K562 (cell line): ENCODE measurements around the gene LRIT1. TPM values are rescaled to one million over a fixed set of nuclear protein-coding genes. Genes with fewer than 3 reads are reported as not detected.

Source experiments
- ATAC-seq: fragments of 200-7000 bp; cut with Tn5 transposase; 3 replicates; pipeline ENCODE4 v1.9.1; 2020; ENCODE audit warnings: moderate library complexity
- BruUV-seq: library from RNA; stranded (reverse); fragments of 400-500 nt; replicated peaks from 2 replicates; lab custom pipeline; 2021; lab: Mats Ljungman, UMichigan
- CTCF ChIA-PET: fragments of 300-600 bp; formaldehyde crosslinking; extraction: SDS; loops from one replicate; lab custom pipeline; 2021; ENCODE audit warnings: low intra/inter-chr PET ratio; lab: Yijun Ruan, JAX
- POLR2A ChIA-PET: fragments of 300-600, 350-650 bp; sonication (Branson Sonifier 250); formaldehyde crosslinking; extraction: SDS; loops from one replicate; lab custom pipeline; 2021; ENCODE audit warnings: antibody characterized with exemption, inconsistent platforms; lab: Yijun Ruan, JAX
- DNase-seq, 4 experiments: peaks; one replicate each; pipeline versions ENCODE4 v3.0.0 to v3.0.0-alpha.2; 2011 to 2018; ENCODE audit warnings: low spot score in 3 of 4, mixed read lengths in 3 of 4; ENCODE audit errors: extremely low read depth in 1 of 4
- FAIRE-seq: peaks from 2 replicates; lab custom pipeline; 2011; peaks lifted over from hg19 to GRCh38; lab: Jason Lieb, UNC
- H2AFZ ChIP-seq: 2 replicates; pipeline ENCODE4 v1.6.0; 2011; ENCODE audit warnings: low read depth, low read length, control low read depth, inconsistent platforms
- H3K27ac ChIP-seq: fragments of 200-600 bp; 3 replicates; pipeline ENCODE4 v1.8.0; 2011; ENCODE audit warnings: low read depth, mild to moderate bottlenecking, control low read depth, inconsistent platforms, low read length, moderate library complexity, mixed read lengths; ENCODE audit errors: extremely low read depth
- H3K27me3 ChIP-seq, 2 experiments: fragments of 300-600 bp in 1 of 2; 2 replicates in 1 of 2; 3 replicates in 1 of 2; pipeline versions ENCODE4 v1.6.0 to v1.8.0; 2011; ENCODE audit warnings: inconsistent platforms in 2 of 2, low read length in 2 of 2, mild to moderate bottlenecking in 1 of 2, mixed read lengths in 1 of 2, moderate library complexity in 1 of 2; ENCODE audit not compliant: control insufficient read depth in 2 of 2, insufficient read depth in 2 of 2
- H3K36me3 ChIP-seq: fragments of 300-600 bp; 3 replicates; pipeline ENCODE4 v1.8.0; 2011; ENCODE audit warnings: mild to moderate bottlenecking, low read length, inconsistent platforms; ENCODE audit not compliant: control insufficient read depth, insufficient read depth
- H3K4me1 ChIP-seq, 2 experiments: fragments of 200-600 bp in 1 of 2; replicated peaks in 1 of 2; 2 replicates in 1 of 2; 3 replicates in 1 of 2; pipeline versions ENCODE4 v1.5.1 to v1.8.0; 2011; ENCODE audit warnings: inconsistent platforms in 2 of 2, low read length in 2 of 2, mild to moderate bottlenecking in 1 of 2, mixed read lengths in 1 of 2, moderate library complexity in 1 of 2; ENCODE audit not compliant: control insufficient read depth in 2 of 2, insufficient read depth in 2 of 2
- H3K4me2 ChIP-seq: 2 replicates; pipeline ENCODE4 v1.6.1; 2011; ENCODE audit warnings: low read length, control low read depth, inconsistent platforms, mixed read lengths; ENCODE audit not compliant: insufficient read depth
- H3K4me3 ChIP-seq: fragments of 200-600 bp; sonication (generic), shearing (Covaris generic); 2 replicates; pipeline ENCODE4 v1.5.1; 2016; ENCODE audit warnings: control low read depth, inconsistent platforms
- H3K79me2 ChIP-seq: fragments of 200-600 bp; 3 replicates; pipeline ENCODE4 v1.8.0; 2011; ENCODE audit warnings: low read length, inconsistent platforms; ENCODE audit not compliant: control insufficient read depth, insufficient read depth
- H3K9ac ChIP-seq, 2 experiments: 2 replicates each; pipeline versions ENCODE4 v1.6.0 to v1.6.1; 2011; ENCODE audit warnings: low read depth in 2 of 2, low read length in 2 of 2, control low read depth in 1 of 2, inconsistent platforms in 1 of 2, mild to moderate bottlenecking in 1 of 2, mixed read lengths in 1 of 2; ENCODE audit not compliant: insufficient read depth in 1 of 2
- H3K9me1 ChIP-seq: one replicate; pipeline ENCODE4 v1.6.0; 2011; ENCODE audit warnings: inconsistent platforms, mild to moderate bottlenecking, low read length, moderate library complexity; ENCODE audit not compliant: control insufficient read depth, insufficient read depth
- H3K9me3 ChIP-seq: replicated peaks from 2 replicates; pipeline ENCODE4 v1.5.1; 2011; ENCODE audit warnings: low read depth, low read length, inconsistent platforms; ENCODE audit not compliant: control insufficient read depth, insufficient read depth
- H4K20me1 ChIP-seq: replicated peaks from 2 replicates; pipeline ENCODE4 v1.6.1; 2011; ENCODE audit warnings: low read length, inconsistent platforms, mixed read lengths; ENCODE audit not compliant: control insufficient read depth, insufficient read depth
- CXXC5 ChIP-seq: fragments of 250-450 bp; sonication (Bioruptor Pico); IDR thresholded peaks from 2 replicates; pipeline ENCODE4 v1.8.0; 2022; ENCODE audit warnings: inconsistent platforms, mild to moderate bottlenecking, moderate library complexity
- EP300 ChIP-seq: IDR thresholded peaks from 2 replicates; pipeline ENCODE4 v1.6.1; 2012; ENCODE audit warnings: low read length, improper control_type of control experiment
- ZC3H11A ChIP-seq: IDR thresholded peaks from 2 replicates; pipeline ENCODE4 v1.6.1; 2012; ENCODE audit warnings: low read depth, low read length, improper control_type of control experiment
- ZNF134 ChIP-seq: fragments of 250-450 bp; sonication (Bioruptor Pico); conservative IDR thresholded peaks from 2 replicates; pipeline ENCODE4 v1.4.0; 2020
- WGBS: fragments of 100-300 bp; shearing (Covaris generic); methylation state at CpG from one replicate; pipeline ENCODE4 v1.1.6; 2016; ENCODE audit warnings: low coverage, mixed read lengths; ENCODE audit not compliant: insufficient coverage; ENCODE audit errors: missing lambda C conversion rate; 5-methylcytosine and 5-hydroxymethylcytosine counted together
- in situ Hi-C: fragments of 300-500 bp; cut with MboI; formaldehyde crosslinking; loops from 4 replicates; pipeline ENCODE4 v1.15.0; 2018; ENCODE audit warnings: inconsistent platforms, mixed read lengths
- intact Hi-C: fragments of 100-400 bp; cut with micrococcal nuclease; formaldehyde crosslinking; loops from 2 replicates; pipeline ENCODE4 v1.14.2; 2022
- polyA plus RNA-seq, 8 experiments: library from polyadenylated mRNA; depleted of rRNA in 4 of 8; stranded (reverse) in 5 of 8; unstranded in 3 of 8; fragments of >200 nt; fragmentation: Nextera tagmentation in 2 of 8; fragmentation: Illumina TruSeq in 1 of 8; extraction: Ambion mirVana in 2 of 8; extraction: Trizol in 1 of 8; gene quantifications; 2 replicates each; pipeline versions ENCODE4 v1.2.1 to v1.2.3, GENCODE V29; 2011 to 2014; ENCODE audit warnings: inconsistent platforms in 1 of 8, missing spikeins in 1 of 8
- total RNA-seq, 7 experiments: library from RNA; depleted of rRNA in 6 of 7; stranded (reverse); fragments of >200 nt in 6 of 7; fragmentation: Illumina TruSeq in 2 of 7; extraction: Trizol in 2 of 7; gene quantifications; 2 replicates each; pipeline versions ENCODE4 v1.2.1 to v1.2.3, GENCODE V29; 2011 to 2021; ENCODE audit warnings: low replicate concordance in 1 of 7
- TF ChIP-seq, protein P1 (sequence below): fragments of 450-650 bp; IDR thresholded peaks from 2 replicates; pipeline ENCODE4 v1.6.1; 2016; ENCODE audit warnings: borderline replicate concordance
- TF ChIP-seq, protein P2 (sequence below), 2 experiments: fragments of 450-650 bp; IDR thresholded peaks; 2 replicates each; pipeline ENCODE4 v1.6.1; 2016; ENCODE audit warnings: mild to moderate bottlenecking in 2 of 2, borderline replicate concordance in 1 of 2, low read depth in 1 of 2, moderate library complexity in 1 of 2
- TF ChIP-seq, protein P3 (sequence below): fragments of 450-650 bp; IDR thresholded peaks from 2 replicates; pipeline ENCODE4 v1.6.1; 2017; ENCODE audit warnings: antibody characterized with exemption
- TF ChIP-seq, protein P4 (sequence below): fragments of 250-450 bp; sonication (Bioruptor Pico); IDR thresholded peaks from 2 replicates; pipeline ENCODE4 v1.6.1; 2021; ENCODE audit warnings: mild to moderate bottlenecking

The LRIT1 gene
- total and polyA plus RNA-seq, 9 of the 15 experiments (the other 6 are each of a cell fraction or from before 2014, with no cell fraction given): not detected

DNA sequence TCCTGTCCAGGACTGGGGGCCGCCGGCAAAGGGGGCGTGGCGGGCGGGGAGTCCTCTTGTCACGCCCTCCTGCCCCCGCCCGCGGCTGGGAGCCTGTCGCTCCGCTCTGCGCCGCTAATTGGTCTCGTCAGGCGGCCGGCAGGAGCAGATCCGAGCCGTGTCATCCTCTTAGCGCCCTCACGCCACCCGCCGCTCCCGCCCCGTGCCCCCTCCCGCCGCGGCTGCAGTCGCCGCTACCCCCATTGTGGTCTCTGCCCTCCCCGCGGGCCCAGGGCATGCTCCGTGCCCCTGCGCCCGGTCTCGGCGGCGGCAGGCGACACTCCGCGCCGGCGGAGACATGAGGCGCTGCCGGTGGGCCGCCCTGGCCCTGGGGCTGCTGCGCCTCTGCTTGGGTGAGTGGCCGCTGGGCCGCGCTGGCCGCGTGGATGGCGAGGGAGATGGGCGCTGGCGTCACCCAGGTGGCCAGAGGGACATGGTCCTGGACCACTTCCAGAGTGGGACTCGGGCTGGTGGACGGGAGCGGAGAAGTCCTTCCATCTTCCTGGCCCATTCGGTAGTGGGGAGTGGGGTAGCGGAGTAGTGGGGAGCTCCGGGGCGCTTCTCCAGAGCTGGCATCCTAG, 46.8 kb downstream of the LRIT1 start, which contains the start of gene CDHR1:
Gene CDHR1 (plus strand): TSS at position 114 of the 620 bp plus-strand sequence. CDS start 224 bp downstream, at position 338.
- no peaks in the 10 kb centered on the region for H3K9me1 ChIP-seq
- no TSS peak for BruUV-seq
- H3K27me3 ChIP-seq: peaks cover 38 to 81% of the 10 kb centered on the region in 2 experiments
- in situ Hi-C loops: no loop called here
- H2AFZ ChIP-seq: peak within 1 kb of the TSS; percentile 61
- H3K9me3 ChIP-seq: no peaks in the 10 kb centered on the region
- H3K79me2 ChIP-seq: no peaks in the 10 kb centered on the region
- ChIA-PET POLR2A (interaction anchor here (0.7 to 1.1 kb wide), 4 partner anchors 8 to 55 kb away, joined by 3 to 8 read pairs (median 4); partner anchors contain the start of gene GHITM), CTCF (no interaction called here)
- ATAC-seq (peak; percentile 94), FAIRE-seq (no peak), DNase-seq (peak; percentile 78 to 90 (median 84))
- intact Hi-C loops: no loop called here
- H3K4me3 ChIP-seq: peak within 1 kb of the TSS; percentile 34
- peaks cover 0 to 16% of the 10 kb centered on the region in 2 experiments; a peak in 3 of 5 replicates for H3K4me1 ChIP-seq
- peak within 1 kb of the TSS; percentile 51 for H3K4me2 ChIP-seq
- no peak within 1 kb of the TSS for H3K27ac ChIP-seq
- peak within 1 kb of the TSS in 1 of 2 experiments; percentile 84; a peak in 2 of 4 replicates for H3K9ac ChIP-seq
- H3K36me3 ChIP-seq: no peaks in the 10 kb centered on the region
- H4K20me1 ChIP-seq: peaks cover 6% of the 10 kb centered on the region; the same call in 1 of the 2 replicates
- WGBS: 24% methylated on average over 12 of the region's 61 CpGs
- TF ChIP-seq, protein P1, sequence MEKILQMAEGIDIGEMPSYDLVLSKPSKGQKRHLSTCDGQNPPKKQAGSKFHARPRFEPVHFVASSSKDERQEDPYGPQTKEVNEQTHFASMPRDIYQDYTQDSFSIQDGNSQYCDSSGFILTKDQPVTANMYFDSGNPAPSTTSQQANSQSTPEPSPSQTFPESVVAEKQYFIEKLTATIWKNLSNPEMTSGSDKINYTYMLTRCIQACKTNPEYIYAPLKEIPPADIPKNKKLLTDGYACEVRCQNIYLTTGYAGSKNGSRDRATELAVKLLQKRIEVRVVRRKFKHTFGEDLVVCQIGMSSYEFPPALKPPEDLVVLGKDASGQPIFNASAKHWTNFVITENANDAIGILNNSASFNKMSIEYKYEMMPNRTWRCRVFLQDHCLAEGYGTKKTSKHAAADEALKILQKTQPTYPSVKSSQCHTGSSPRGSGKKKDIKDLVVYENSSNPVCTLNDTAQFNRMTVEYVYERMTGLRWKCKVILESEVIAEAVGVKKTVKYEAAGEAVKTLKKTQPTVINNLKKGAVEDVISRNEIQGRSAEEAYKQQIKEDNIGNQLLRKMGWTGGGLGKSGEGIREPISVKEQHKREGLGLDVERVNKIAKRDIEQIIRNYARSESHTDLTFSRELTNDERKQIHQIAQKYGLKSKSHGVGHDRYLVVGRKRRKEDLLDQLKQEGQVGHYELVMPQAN: no peak
- TF ChIP-seq, protein P2, sequence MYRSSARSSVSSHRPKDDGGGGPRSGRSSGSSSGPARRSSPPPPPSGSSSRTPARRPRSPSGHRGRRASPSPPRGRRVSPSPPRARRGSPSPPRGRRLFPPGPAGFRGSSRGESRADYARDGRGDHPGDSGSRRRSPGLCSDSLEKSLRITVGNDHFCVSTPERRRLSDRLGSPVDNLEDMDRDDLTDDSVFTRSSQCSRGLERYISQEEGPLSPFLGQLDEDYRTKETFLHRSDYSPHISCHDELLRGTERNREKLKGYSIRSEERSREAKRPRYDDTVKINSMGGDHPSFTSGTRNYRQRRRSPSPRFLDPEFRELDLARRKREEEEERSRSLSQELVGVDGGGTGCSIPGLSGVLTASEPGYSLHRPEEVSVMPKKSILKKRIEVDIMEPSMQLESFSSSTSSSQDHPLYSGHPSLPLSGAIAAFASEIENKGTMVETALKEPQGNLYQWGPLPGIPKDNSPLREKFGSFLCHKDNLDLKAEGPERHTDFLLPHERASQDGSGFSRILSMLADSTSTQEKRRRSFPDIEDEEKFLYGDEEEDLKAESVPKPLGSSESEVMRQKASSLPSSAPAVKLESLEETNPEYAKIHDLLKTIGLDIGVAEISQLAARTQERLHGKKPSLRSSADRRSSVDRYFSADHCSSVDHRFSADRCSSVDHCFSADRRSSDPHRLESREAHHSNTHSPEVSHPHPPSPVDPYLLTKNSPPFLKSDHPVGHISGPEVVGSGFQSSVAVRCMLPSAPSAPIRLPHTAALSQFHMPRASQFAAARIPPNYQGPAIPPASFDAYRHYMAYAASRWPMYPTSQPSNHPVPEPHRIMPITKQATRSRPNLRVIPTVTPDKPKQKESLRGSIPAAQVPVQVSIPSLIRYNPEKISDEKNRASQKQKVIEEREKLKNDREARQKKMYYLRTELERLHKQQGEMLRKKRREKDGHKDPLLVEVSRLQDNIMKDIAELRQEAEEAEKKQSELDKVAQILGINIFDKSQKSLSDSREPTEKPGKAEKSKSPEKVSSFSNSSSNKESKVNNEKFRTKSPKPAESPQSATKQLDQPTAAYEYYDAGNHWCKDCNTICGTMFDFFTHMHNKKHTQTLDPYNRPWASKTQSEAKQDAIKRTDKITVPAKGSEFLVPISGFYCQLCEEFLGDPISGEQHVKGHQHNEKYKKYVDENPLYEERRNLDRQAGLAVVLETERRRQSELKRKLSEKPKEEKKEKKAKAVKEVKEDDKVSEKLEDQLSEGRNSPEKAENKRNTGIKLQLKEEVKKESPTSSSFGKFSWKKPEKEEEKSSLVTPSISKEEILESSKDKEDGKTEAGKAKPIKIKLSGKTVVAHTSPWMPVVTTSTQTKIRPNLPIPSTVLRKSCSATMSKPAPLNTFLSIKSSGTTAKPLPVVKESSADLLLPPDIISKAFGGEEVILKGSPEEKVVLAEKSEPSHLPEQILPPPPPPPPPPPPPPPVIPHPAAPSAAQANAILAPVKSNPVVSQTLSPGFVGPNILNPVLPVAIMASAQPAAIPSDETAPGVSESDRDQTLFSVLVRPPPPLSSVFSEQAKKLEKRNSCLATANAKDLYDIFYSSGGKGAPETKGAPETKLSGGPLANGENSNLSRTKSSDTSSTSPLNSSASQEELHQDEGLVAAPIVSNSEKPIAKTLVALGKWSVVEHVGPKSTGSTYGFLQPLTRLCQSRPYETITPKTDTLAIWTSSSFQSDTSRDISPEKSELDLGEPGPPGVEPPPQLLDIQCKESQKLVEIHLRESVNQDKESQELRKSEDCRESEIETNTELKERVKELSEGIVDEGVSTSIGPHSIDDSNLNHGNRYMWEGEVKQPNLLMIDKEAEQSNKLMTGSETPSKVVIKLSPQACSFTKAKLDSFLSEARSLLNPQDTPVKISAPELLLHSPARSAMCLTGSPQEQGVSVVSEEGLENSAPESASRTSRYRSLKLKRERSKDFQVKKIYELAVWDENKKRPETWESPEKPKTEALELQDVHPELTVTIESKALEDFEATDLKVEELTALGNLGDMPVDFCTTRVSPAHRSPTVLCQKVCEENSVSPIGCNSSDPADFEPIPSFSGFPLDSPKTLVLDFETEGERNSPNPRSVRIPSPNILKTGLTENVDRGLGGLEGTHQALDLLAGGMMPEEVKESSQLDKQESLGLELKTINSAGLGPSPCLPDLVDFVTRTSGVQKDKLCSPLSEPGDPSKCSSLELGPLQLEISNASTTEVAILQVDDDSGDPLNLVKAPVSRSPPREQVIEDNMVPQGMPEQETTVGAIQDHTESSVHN (IDR thresholded peaks at IDR 0.05; ENCODE audit: borderline replicate concordance in 1 of 2, low read depth in 1 of 2): no peak
- TF ChIP-seq CXXC5 (CRISPR knock-in tag): peak; percentile 41; the same call in 1 of the 2 replicates
- TF ChIP-seq, protein P3, sequence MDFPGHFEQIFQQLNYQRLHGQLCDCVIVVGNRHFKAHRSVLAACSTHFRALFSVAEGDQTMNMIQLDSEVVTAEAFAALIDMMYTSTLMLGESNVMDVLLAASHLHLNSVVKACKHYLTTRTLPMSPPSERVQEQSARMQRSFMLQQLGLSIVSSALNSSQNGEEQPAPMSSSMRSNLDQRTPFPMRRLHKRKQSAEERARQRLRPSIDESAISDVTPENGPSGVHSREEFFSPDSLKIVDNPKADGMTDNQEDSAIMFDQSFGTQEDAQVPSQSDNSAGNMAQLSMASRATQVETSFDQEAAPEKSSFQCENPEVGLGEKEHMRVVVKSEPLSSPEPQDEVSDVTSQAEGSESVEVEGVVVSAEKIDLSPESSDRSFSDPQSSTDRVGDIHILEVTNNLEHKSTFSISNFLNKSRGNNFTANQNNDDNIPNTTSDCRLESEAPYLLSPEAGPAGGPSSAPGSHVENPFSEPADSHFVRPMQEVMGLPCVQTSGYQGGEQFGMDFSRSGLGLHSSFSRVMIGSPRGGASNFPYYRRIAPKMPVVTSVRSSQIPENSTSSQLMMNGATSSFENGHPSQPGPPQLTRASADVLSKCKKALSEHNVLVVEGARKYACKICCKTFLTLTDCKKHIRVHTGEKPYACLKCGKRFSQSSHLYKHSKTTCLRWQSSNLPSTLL: no peak
- no peak for TF ChIP-seq EP300
- 0 out of 2 replicates have a peak, but pooled peaks have one; percentile 2 for TF ChIP-seq ZNF134 (CRISPR knock-in tag)
- TF ChIP-seq, protein P4, sequence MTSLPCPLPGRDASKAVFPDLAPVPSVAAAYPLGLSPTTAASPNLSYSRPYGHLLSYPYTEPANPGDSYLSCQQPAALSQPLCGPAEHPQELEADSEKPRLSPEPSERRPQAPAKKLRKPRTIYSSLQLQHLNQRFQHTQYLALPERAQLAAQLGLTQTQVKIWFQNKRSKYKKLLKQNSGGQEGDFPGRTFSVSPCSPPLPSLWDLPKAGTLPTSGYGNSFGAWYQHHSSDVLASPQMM: no peak
- no peak for TF ChIP-seq ZC3H11A
